GM18951 (cell line): ENCODE measurements around the gene AOPEP.

Experiments used
- POLR2A ChIP-seq: IDR thresholded peaks from 4 replicates; pipeline ENCODE4 v1.6.1; 2011; ENCODE audit warnings: mild to moderate bottlenecking; ENCODE audit not compliant: insufficient read length, insufficient read depth; ENCODE audit errors: extremely low read depth
- in situ Hi-C: fragments of 300-500 bp; cut with MboI; formaldehyde crosslinking; loops from one replicate; pipeline ENCODE4 v1.12.0; 2022; ENCODE audit warnings: low sequenced_read_pairs, mixed read lengths, inconsistent platforms; ENCODE audit not compliant: unreplicated experiment

The AOPEP gene

DNA sequence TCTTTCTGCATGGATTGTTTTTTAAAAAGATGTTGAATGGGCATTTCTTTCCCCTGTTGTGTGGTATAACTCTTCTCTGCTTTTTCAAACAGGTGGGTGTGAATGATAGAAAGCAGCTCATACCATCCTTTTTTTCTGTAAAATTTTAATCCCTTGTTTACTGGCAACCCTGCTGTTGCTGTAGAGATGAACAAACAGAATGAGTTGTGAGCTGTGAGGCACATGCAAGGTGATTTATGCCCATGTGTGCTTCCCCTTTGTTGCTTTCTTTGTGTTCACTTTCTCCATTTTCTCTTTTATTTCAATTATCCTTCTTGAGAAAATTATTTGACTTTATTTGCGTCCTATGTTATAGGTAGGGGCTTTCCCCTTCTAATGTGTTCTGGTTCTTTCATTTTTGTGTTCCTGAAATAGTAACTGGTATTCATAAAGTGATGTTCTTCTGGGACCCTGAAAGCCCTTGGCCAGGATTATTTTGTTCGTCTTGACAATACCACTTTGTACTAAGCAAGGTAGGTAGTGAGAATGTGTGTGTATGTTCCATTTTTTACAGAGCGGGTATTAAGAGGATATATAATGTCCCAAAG is 79.9 kb downstream of the AOPEP start:
- no peak for TF ChIP-seq POLR2A
- in situ Hi-C loops: no loop called here

DNA sequence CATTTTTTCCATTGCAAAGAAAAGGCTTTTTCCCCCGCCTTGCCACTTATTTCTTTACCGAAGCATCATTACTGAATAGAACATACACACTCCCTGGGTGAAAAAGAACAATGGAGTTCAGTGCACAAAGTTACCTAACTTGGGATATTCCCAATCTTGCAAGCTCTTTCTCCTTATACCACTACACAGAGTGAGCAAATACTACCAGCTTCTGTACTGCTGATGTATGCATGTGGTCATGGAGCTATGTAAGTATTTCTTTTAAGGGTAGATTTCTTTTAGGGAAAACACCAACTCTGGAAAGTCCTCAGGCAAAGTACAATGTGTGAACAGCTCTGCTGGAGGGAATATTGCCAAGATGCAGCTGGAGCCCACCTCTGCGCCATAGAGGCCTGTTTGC is 81.1 kb downstream of the AOPEP start:
- no peak for TF ChIP-seq POLR2A
- in situ Hi-C loops: no loop called here

DNA sequence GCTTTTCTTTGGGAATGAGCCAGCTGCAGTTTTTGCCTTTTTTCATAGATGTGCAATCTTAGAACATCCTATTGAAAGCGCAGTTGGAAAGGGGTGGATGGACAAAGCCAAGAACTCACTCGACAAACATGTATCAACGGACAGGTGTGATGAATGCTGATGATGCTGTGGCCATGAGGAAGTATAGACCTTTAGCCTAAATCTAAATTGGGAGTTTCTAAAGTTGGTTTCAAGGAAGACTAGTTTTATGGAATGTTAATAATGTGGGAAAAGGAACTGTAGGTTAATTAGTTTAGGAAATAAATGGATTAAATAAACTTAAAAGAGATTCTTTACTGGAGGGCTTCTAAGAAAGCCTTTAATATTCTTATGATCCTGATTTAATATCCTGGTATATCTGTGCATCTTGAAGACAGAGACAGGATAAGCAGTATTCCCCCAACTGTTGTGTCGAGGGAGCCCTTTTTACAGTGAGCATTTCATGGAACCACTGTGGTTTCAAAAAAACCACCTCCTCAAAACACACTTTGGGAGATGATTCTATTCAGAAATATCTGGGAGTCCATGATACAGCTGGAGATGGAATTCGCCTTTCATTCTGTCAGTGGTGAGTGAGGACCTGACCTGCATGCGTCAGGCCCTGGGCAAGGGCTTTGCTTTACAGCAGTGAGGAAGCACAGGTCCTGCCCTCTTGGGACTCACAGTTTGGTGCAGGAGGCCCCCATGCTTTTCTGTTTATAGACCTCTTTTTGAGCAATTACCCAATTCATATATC is 82.6 kb downstream of the AOPEP start:
- in situ Hi-C loops: no loop called here
- no peak for TF ChIP-seq POLR2A

DNA sequence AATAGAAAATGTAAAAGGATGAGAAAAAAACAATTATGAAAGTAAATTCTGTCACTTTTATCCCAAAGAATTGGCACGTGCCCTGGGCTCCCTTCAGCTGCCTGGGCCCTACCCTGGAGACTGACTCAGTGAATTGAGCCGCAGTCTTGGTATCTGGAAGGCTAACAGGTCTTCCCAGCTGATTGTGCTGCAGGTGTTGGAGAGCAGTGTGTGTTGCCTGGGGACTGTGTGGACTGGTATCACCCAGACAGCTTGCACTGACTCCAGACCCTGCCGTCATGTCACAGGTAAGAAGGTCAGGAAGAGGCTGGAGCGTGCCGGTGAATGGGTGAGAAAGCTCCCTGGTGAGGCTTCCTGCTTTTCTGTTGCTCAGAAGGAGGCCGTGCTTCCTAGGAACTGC is 83.3 kb downstream of the AOPEP start:
- in situ Hi-C loops: no loop called here
- no peak for TF ChIP-seq POLR2A

DNA sequence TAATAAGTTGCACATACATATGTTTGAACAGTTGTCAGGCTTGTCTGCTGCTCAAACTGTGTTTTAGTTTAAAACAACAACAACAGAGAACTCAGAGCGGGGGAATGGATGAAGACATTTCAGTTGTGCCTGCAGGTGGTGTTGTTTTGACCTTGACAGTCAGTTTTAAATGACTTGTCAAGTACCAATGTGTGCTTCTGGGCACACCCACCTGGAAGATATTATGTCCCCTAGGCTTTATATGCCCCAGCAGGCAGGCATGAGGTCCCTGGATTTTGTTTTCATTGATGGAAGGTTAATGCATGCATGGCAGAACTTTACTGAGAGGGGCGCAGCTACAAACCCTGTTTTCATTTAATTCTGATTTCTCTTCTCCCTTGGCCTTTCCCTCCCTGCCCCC is 84.6 kb downstream of the AOPEP start:
- no peak for TF ChIP-seq POLR2A
- in situ Hi-C loops: no loop called here

DNA sequence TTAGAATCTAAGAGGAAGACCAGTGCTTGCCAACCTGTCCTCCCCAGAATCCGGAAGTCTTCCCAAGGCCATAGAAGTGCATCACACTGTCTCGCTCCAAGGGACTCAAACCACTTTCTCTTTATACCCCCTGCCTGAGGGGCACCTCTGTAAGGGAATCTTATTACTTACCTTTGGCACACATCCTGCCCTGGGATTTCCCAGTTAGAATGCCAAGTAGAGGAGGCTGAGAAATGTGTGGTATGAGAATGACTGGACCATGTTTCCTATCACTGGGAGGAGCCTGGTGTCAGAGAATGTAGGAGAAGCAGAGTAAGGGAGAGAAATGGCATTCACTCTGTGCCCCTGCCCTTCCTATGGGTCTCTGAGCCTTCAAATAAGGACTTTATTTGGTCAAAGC is 85.8 kb downstream of the AOPEP start:
- in situ Hi-C loops: no loop called here

DNA sequence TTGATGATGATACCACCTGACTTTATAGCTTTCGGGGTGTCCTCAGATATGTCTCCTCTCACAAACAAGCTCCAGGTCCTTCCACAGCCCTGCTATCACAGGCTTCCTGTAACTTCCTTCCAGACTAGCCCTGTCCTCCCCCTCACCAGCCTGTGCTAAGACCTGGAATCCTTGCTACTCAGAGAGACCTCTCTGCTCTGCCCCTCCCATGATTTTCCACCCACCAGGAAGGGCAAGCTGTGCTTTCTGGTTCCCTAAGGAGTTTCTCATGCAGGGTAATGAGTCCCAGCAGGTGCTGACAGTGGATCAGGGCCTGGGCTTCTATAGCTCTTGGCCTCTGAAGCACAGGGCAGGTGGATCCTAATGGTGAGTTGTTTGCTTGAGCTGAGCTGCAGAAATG is 86.9 kb downstream of the AOPEP start:
- in situ Hi-C loops: no loop called here
- TF ChIP-seq POLR2A: no peak

More for the DNA sequence above, 85.8 kb downstream of the AOPEP start:
- no peak for TF ChIP-seq POLR2A

DNA sequence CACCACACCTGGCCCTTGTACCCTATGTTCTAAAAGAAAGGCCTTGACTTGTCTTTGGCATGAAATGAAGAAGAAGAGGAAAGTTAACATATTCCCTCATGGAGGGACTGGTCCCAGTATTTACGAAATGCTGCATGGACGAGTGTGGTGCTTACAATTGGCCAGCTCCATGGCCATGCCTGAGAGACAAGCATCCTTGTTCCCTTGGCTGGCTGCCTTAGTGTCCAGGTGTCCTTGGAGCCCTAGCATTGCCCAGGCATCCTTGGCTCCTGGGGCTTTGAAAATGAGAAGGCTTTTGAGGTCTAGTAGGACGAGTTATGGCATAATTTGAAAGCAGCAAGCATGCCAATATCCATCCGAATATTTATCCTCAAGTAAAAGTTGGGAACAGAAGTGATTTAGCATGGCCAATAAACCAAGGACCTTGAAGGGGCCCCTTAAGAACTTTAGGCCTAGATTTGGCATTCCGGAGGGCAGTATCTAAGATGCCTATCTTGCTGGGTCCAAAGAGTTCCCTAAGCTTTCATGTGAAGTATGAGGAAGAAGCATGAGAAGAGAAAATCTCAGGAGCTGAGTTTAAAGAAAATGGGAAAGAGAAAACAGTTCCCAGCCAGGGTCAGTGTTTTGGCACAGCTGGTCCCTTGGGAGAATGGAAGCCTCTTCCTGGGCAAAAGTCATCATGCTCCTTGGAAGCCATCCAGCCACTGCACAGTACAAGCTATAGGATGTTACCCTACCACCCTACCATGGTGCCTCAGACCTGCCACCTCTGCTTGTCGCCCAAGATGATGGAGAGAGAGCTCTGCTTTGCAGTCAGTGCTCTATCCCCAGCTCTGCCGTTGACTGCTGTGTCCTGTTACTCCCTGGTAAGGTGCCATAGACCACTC is 91.0 kb downstream of the AOPEP start:
- no peak for TF ChIP-seq POLR2A

DNA sequence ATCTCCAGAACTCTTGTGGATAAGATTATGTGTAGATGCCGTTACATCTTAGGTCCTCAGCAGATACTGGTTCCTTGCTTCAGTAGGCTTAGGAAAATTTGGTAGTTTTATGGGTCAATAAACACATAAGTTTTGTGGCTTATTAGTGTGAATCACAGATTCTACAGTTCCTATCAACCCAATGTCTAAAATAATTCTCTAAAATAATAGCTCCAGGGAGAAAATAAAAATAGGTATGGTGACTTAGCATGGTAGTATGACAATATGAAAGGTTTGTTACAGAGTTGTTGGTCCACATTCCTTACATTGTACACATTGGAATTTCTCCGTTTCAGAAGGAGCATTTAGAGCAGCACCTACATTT is 91.7 kb downstream of the AOPEP start:
- no peak for TF ChIP-seq POLR2A
- in situ Hi-C loops: no loop called here

More for the DNA sequence above, 91.0 kb downstream of the AOPEP start:
- in situ Hi-C loops: no loop called here

DNA sequence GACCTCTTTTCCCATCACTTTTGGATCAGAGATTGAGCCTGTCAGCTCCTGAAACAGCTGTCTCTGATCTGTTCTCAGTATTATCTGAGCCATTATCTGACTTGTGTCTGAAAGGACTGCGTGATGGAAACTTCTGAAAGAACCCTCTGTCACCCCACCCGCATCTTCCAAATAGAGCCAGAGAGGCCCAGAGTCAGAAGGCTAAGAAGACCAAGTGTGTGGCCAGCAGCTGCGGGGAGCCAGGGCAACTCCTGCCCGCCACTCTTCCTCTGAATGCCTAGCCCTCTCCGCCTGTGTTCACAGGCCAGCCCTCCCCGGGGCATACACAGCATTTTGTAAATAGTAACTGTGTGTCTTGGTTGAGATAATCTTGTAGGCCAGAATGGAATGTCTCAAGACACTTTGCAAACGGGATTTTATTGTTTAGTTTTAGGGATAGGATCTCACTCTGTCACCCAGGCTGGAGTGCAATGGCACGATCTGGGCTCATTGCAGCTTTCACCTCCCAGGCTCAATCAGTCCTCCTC is 92.7 kb downstream of the AOPEP start:
- in situ Hi-C loops: no loop called here
- no peak for TF ChIP-seq POLR2A

DNA sequence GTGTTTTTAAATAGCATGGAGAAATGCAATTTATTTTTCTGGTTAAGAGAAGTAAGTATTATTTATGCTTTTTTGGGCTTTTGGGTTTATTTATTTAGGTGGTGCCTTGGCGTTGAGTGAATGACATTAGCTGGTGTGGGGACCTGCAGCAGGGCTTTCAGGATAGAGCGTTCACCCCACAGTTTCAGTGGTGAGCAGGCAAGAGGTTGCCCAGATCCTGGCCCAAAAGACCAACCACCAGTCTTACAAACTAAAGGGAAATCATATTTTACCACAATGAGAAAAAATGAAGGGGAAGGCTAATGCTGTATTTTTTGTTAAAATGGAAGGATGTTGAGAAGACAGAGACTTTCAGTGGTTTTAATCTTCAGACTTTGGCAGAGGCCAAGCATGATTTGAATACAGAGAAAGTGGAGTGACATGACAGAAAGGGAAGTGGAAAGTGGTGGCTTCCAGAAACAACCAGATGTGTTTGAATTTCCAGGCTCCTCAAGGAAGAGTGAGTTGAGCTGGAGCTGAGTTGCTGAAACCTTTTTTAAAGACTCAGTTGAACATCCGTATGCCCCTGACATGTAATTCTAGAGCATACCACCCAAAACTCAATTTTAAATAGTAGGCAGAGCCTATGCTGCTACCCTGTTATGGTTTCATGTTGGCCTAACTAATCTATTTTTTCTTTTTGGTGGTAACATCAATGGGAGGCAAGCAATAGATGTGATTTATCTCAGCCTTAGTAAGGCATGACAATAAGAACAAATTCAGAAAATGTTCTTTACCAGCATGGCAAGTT is 94.8 kb downstream of the AOPEP start:
- in situ Hi-C loops: no loop called here

DNA sequence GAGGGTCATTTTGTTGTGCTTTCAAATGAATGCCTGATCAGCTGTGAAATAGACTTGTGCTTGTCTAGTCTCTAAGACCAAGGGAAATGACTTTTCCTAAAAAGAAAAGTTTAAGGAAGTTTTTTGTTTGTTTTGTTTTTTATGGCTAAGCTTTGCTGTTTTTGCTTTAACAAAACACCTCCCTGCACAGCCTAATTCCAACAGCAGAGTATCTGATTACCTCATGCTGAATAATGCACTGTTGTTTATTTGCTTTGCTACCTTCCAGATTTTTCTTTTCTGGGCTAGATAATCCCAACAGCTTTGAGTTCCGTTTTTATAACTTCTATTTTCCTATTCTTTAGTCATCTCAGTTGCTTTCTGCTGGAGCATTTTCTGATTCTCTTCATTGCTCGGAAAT is 95.8 kb downstream of the AOPEP start:
- no peak for TF ChIP-seq POLR2A
- in situ Hi-C loops: no loop called here

More for the DNA sequence above, 94.8 kb downstream of the AOPEP start:
- no peak for TF ChIP-seq POLR2A

DNA sequence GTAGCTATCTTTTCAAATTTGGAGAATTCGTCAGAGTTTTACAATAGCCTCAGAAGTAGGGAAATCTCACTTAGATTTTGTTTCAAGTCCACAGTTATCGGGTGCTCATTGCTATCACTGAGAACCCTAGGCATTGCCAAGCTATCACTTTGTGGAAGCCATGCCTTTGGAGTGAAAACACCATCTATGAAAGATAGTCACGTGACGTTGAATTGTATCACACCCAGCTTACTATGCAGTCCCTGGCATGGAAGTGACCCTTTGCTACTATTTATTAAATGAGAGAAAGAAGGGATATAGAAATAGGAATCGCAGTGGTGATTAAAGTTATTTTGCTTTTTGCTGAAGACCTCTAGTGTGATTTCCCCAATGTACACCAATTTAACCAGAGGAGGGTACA is 97.2 kb downstream of the AOPEP start:
- in situ Hi-C loops: no loop called here

DNA sequence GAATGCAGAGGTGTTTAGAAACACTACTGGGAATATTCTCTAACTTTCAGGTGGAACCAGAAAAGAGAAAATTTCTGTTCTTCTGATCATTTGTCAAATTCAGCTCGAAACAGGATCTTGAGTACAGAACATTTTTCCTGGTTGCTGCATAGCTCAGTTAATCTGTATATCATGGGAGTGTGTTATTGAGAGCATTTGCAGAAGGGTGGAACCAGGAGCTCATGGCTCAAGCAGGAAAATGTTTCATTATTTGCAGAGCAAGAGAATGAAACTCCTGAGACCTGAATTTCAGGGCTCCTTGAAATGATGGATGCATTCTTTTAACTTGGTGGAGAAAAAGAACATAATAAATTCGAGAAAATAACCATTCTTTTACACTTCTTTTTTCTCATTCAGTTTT is 97.9 kb downstream of the AOPEP start:
- in situ Hi-C loops: no loop called here
- TF ChIP-seq POLR2A: no peak

More for the DNA sequence above, 97.2 kb downstream of the AOPEP start:
- TF ChIP-seq POLR2A: no peak
